Measurements from ENCODE around the gene SLAMF9. TPM values are rescaled to one million over a fixed set of nuclear protein-coding genes. Genes with fewer than 3 reads are reported as not detected.

SLAMF9 gene
- total RNA-seq, 1 donor from 2014 or later, result not detected

- no peak for DNase-seq (ENCODE audit: low read depth in 2 of 2)
These were observed 23.5 kb upstream of the SLAMF9 start for GRCh38 chr1:159977364-159978106.

GRCh38 chr1:159974350-159974965 lies 20.4 kb upstream of the SLAMF9 start:
- no peak for DNase-seq (ENCODE audit: low read depth in 2 of 2)

GRCh38 chr1:159973350-159973940 lies 19.4 kb upstream of the SLAMF9 start:
- DNase-seq (ENCODE audit: low read depth in 2 of 2), result no peak

- DNase-seq (ENCODE audit: low read depth in 2 of 2), result no peak
These were observed 18.6 kb upstream of the SLAMF9 start for GRCh38 chr1:159972443-159973205.

GRCh38 chr1:159970932-159971342 lies 16.9 kb upstream of the SLAMF9 start:
- DNase-seq (ENCODE audit: low read depth in 2 of 2), result no peak

- DNase-seq (ENCODE audit: low read depth in 2 of 2), result no peak
These were observed 14.9 kb upstream of the SLAMF9 start for GRCh38 chr1:159968901-159969300.

- no peak for DNase-seq (ENCODE audit: low read depth in 2 of 2)
These were observed 11.2 kb upstream of the SLAMF9 start for GRCh38 chr1:159965263-159965662.

- no peak for DNase-seq (ENCODE audit: low read depth in 2 of 2)
These were observed 10.1 kb upstream of the SLAMF9 start for GRCh38 chr1:159964144-159964543.

- DNase-seq (ENCODE audit: low read depth in 2 of 2), result no peak
These were observed 8.1 kb upstream of the SLAMF9 start for GRCh38 chr1:159962176-159962575.

GRCh38 chr1:159961636-159962035 lies 7.6 kb upstream of the SLAMF9 start:
- no peak for DNase-seq (ENCODE audit: low read depth in 2 of 2)

GRCh38 chr1:159960721-159961381 lies 6.8 kb upstream of the SLAMF9 start:
- DNase-seq (ENCODE audit: low read depth in 2 of 2), result no peak

- no peak for DNase-seq (ENCODE audit: low read depth in 2 of 2)
These were observed 5.4 kb upstream of the SLAMF9 start for GRCh38 chr1:159959451-159959850.

GRCh38 chr1:159958719-159959380 lies 4.8 kb upstream of the SLAMF9 start:
- no peak for DNase-seq (ENCODE audit: low read depth in 2 of 2)

- DNase-seq (ENCODE audit: low read depth in 2 of 2), result no peak
These were observed 3.8 kb upstream of the SLAMF9 start for GRCh38 chr1:159957824-159958268.

- no peak for DNase-seq (ENCODE audit: low read depth in 2 of 2)
These were observed 1.4 kb upstream of the SLAMF9 start for GRCh38 chr1:159955456-159955855.

GRCh38 chr1:159952932-159953331 lies 1.1 kb downstream of the SLAMF9 start:
- no peak for DNase-seq (ENCODE audit: low read depth in 2 of 2)

- DNase-seq (ENCODE audit: low read depth in 2 of 2), result no peak
These were observed 2.5 kb downstream of the SLAMF9 start for GRCh38 chr1:159951551-159951950.

GRCh38 chr1:159951016-159951415 lies 3.0 kb downstream of the SLAMF9 start:
- DNase-seq (ENCODE audit: low read depth in 2 of 2), result no peak

GRCh38 chr1:159949981-159950381 lies 4.1 kb downstream of the SLAMF9 start:
- no peak for DNase-seq (ENCODE audit: low read depth in 2 of 2)

GRCh38 chr1:159949123-159949522 lies 4.9 kb downstream of the SLAMF9 start:
- DNase-seq (ENCODE audit: low read depth in 2 of 2), result no peak

- no peak for DNase-seq (ENCODE audit: low read depth in 2 of 2)
These were observed 6.1 kb downstream of the SLAMF9 start for GRCh38 chr1:159947942-159948341.

Measured in dermis microvascular lymphatic vessel endothelial cell (primary cell).